K562 (cell line): Measurements from ENCODE around the gene TOR1B. TPM values are rescaled to one million over a fixed set of nuclear protein-coding genes. Genes with fewer than 3 reads are reported as not detected.

Experiments used
- ATAC-seq: fragments of 200-7000 bp; cut with Tn5 transposase; 3 replicates; pipeline ENCODE4 v1.9.1; 2020; ENCODE audit warnings: moderate library complexity
- BruUV-seq: library from RNA; stranded (reverse); fragments of 400-500 nt; replicated peaks from 2 replicates; lab custom pipeline; 2021; lab: Mats Ljungman, UMichigan
- CTCF ChIA-PET: fragments of 300-600 bp; formaldehyde crosslinking; extraction: SDS; loops from one replicate; lab custom pipeline; 2021; ENCODE audit warnings: low intra/inter-chr PET ratio; lab: Yijun Ruan, JAX
- POLR2A ChIA-PET: fragments of 300-600, 350-650 bp; sonication (Branson Sonifier 250); formaldehyde crosslinking; extraction: SDS; loops from one replicate; lab custom pipeline; 2021; ENCODE audit warnings: antibody characterized with exemption, inconsistent platforms; lab: Yijun Ruan, JAX
- DNase-seq, 4 experiments: peaks; one replicate each; pipeline versions ENCODE4 v3.0.0 to v3.0.0-alpha.2; 2011 to 2018; ENCODE audit warnings: low spot score in 3 of 4, mixed read lengths in 3 of 4; ENCODE audit errors: extremely low read depth in 1 of 4
- FAIRE-seq: peaks from 2 replicates; lab custom pipeline; 2011; peaks lifted over from hg19 to GRCh38; lab: Jason Lieb, UNC
- H2AFZ ChIP-seq: 2 replicates; pipeline ENCODE4 v1.6.0; 2011; ENCODE audit warnings: low read depth, low read length, control low read depth, inconsistent platforms
- H3K27ac ChIP-seq: fragments of 200-600 bp; 3 replicates; pipeline ENCODE4 v1.8.0; 2011; ENCODE audit warnings: low read depth, mild to moderate bottlenecking, control low read depth, inconsistent platforms, low read length, moderate library complexity, mixed read lengths; ENCODE audit errors: extremely low read depth
- H3K27me3 ChIP-seq, 2 experiments: fragments of 300-600 bp in 1 of 2; 2 replicates in 1 of 2; 3 replicates in 1 of 2; pipeline versions ENCODE4 v1.6.0 to v1.8.0; 2011; ENCODE audit warnings: inconsistent platforms in 2 of 2, low read length in 2 of 2, mild to moderate bottlenecking in 1 of 2, mixed read lengths in 1 of 2, moderate library complexity in 1 of 2; ENCODE audit not compliant: control insufficient read depth in 2 of 2, insufficient read depth in 2 of 2
- H3K36me3 ChIP-seq: fragments of 300-600 bp; 3 replicates; pipeline ENCODE4 v1.8.0; 2011; ENCODE audit warnings: mild to moderate bottlenecking, low read length, inconsistent platforms; ENCODE audit not compliant: control insufficient read depth, insufficient read depth
- H3K4me1 ChIP-seq, 2 experiments: fragments of 200-600 bp in 1 of 2; replicated peaks in 1 of 2; 2 replicates in 1 of 2; 3 replicates in 1 of 2; pipeline versions ENCODE4 v1.5.1 to v1.8.0; 2011; ENCODE audit warnings: inconsistent platforms in 2 of 2, low read length in 2 of 2, mild to moderate bottlenecking in 1 of 2, mixed read lengths in 1 of 2, moderate library complexity in 1 of 2; ENCODE audit not compliant: control insufficient read depth in 2 of 2, insufficient read depth in 2 of 2
- H3K4me2 ChIP-seq: 2 replicates; pipeline ENCODE4 v1.6.1; 2011; ENCODE audit warnings: low read length, control low read depth, inconsistent platforms, mixed read lengths; ENCODE audit not compliant: insufficient read depth
- H3K4me3 ChIP-seq: fragments of 200-600 bp; sonication (generic), shearing (Covaris generic); 2 replicates; pipeline ENCODE4 v1.5.1; 2016; ENCODE audit warnings: control low read depth, inconsistent platforms
- H3K79me2 ChIP-seq: fragments of 200-600 bp; 3 replicates; pipeline ENCODE4 v1.8.0; 2011; ENCODE audit warnings: low read length, inconsistent platforms; ENCODE audit not compliant: control insufficient read depth, insufficient read depth
- H3K9ac ChIP-seq, 2 experiments: 2 replicates each; pipeline versions ENCODE4 v1.6.0 to v1.6.1; 2011; ENCODE audit warnings: low read depth in 2 of 2, low read length in 2 of 2, control low read depth in 1 of 2, inconsistent platforms in 1 of 2, mild to moderate bottlenecking in 1 of 2, mixed read lengths in 1 of 2; ENCODE audit not compliant: insufficient read depth in 1 of 2
- H3K9me1 ChIP-seq: one replicate; pipeline ENCODE4 v1.6.0; 2011; ENCODE audit warnings: inconsistent platforms, mild to moderate bottlenecking, low read length, moderate library complexity; ENCODE audit not compliant: control insufficient read depth, insufficient read depth
- H3K9me3 ChIP-seq: replicated peaks from 2 replicates; pipeline ENCODE4 v1.5.1; 2011; ENCODE audit warnings: low read depth, low read length, inconsistent platforms; ENCODE audit not compliant: control insufficient read depth, insufficient read depth
- H4K20me1 ChIP-seq: replicated peaks from 2 replicates; pipeline ENCODE4 v1.6.1; 2011; ENCODE audit warnings: low read length, inconsistent platforms, mixed read lengths; ENCODE audit not compliant: control insufficient read depth, insufficient read depth
- NR2C1 ChIP-seq, 2 experiments: fragments of 450-650 bp; IDR thresholded peaks; 2 replicates each; pipeline ENCODE4 v1.6.1; 2017; ENCODE audit warnings: mild to moderate bottlenecking in 2 of 2, antibody characterized with exemption in 1 of 2, inconsistent platforms in 1 of 2, missing compliant biosample characterization in 1 of 2, missing genetic modification characterization in 1 of 2
- RCOR1 ChIP-seq, 2 experiments: IDR thresholded peaks; 2 replicates each; pipeline ENCODE4 v1.6.1; 2012; ENCODE audit warnings: low read depth in 2 of 2, low read length in 2 of 2, borderline replicate concordance in 1 of 2, improper control_type of control experiment in 1 of 2
- TOE1 ChIP-seq, 2 experiments: fragments of 450-650 bp in 1 of 2; sonication (generic) in 1 of 2; formaldehyde crosslinking in 1 of 2; IDR thresholded peaks; 2 replicates each; pipeline versions ENCODE4 v1.7.1 to v1.8.0; 2016 to 2022; ENCODE audit warnings: borderline replicate concordance in 2 of 2, mild to moderate bottlenecking in 2 of 2, antibody characterized with exemption in 1 of 2, inconsistent platforms in 1 of 2, low read depth in 1 of 2, missing genetic modification reagents in 1 of 2, moderate library complexity in 1 of 2
- WGBS: fragments of 100-300 bp; shearing (Covaris generic); methylation state at CpG from one replicate; pipeline ENCODE4 v1.1.6; 2016; ENCODE audit warnings: low coverage, mixed read lengths; ENCODE audit not compliant: insufficient coverage; ENCODE audit errors: missing lambda C conversion rate; 5-methylcytosine and 5-hydroxymethylcytosine counted together
- in situ Hi-C: fragments of 300-500 bp; cut with MboI; formaldehyde crosslinking; loops from 4 replicates; pipeline ENCODE4 v1.15.0; 2018; ENCODE audit warnings: inconsistent platforms, mixed read lengths
- intact Hi-C: fragments of 100-400 bp; cut with micrococcal nuclease; formaldehyde crosslinking; loops from 2 replicates; pipeline ENCODE4 v1.14.2; 2022
- polyA plus RNA-seq, 8 experiments: library from polyadenylated mRNA; depleted of rRNA in 4 of 8; stranded (reverse) in 5 of 8; unstranded in 3 of 8; fragments of >200 nt; fragmentation: Nextera tagmentation in 2 of 8; fragmentation: Illumina TruSeq in 1 of 8; extraction: Ambion mirVana in 2 of 8; extraction: Trizol in 1 of 8; gene quantifications; 2 replicates each; pipeline versions ENCODE4 v1.2.1 to v1.2.3, GENCODE V29; 2011 to 2014; ENCODE audit warnings: inconsistent platforms in 1 of 8, missing spikeins in 1 of 8
- total RNA-seq, 7 experiments: library from RNA; depleted of rRNA in 6 of 7; stranded (reverse); fragments of >200 nt in 6 of 7; fragmentation: Illumina TruSeq in 2 of 7; extraction: Trizol in 2 of 7; gene quantifications; 2 replicates each; pipeline versions ENCODE4 v1.2.1 to v1.2.3, GENCODE V29; 2011 to 2021; ENCODE audit warnings: low replicate concordance in 1 of 7

Gene TOR1B
- total and polyA plus RNA-seq, 9 of the 15 experiments (the other 6 are each of a cell fraction or from before 2014, with no cell fraction given): 4.2 to 36.5 (median 24.6) TPM

DNA sequence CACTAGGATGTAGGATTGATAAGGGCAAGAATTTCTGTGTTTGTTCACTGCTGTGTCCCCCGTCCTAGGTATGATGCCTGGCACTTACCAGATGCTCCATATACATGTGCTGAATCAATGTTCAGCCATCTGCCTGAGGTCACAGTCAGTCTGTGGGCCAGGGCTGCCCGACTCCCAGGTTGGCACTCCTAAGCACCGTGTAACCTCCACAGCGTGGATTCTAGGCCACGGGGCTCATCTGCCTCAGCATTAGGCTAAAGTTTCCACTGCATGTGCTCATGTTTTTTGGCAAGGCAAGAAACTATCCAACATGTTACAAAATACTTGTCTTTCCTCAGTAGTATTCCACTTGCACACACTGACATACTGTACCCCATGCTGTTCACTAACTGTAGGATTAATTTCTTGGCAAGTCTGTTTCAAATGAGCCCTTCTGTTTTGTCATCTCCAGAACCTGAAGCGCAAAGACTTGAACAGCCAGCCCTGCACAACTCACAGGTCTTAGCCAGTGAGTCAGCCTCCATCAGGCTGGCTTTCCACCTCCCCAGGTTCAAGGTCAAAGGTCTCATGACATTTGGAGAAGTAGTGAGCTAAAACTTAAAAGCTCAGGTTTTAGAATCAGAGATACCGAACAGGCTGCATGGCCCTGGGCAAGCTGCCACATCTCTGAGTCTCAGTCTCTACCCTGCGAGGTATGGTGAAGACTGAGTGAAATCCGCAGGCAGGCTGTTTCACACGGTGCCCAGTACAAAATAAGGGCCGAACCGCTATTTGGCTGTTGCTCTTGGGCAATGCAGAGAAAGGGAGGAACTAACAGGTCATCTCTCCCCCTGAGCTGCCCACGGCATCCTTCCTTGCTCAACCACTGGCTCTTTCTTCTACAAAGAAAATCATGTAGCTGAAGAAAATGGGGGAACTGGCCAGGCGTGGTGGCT lies 13.8 kb downstream of the TOR1B start:
- no TSS peak for BruUV-seq
- Histone ChIP-seq H3K4me2 (no peak overlapping the region), H3K4me1 (peaks cover 4 to 13% of the 10 kb centered on the region in 2 experiments; a peak in 3 of 5 replicates), H3K9me1 (no peaks in the 10 kb centered on the region), H3K27ac (no peak overlapping the region), H3K27me3 (no peaks in the 10 kb centered on the region), H3K4me3 (no peak overlapping the region), H4K20me1 (peaks cover 8% of the 10 kb centered on the region), H3K9me3 (no peaks in the 10 kb centered on the region), H3K36me3 (peaks cover 85% of the 10 kb centered on the region), H2AFZ (no peak overlapping the region), H3K79me2 (peaks cover 6% of the 10 kb centered on the region; the same call in 2 of the 3 replicates), H3K9ac (peak overlapping the region in 1 of 2 experiments; percentile 66; a peak in 1 of 4 replicates)
- intact Hi-C loops: no loop called here
- ChIA-PET POLR2A (interaction anchor here (0.8 to 1.2 kb wide), 3 partner anchors 9 to 43 kb away, joined by 4 to 6 read pairs (median 4); no protein-coding TSS in a partner anchor), CTCF (interaction anchor here (0.6 kb wide), 1 partner anchor 147 kb away, joined by 3 read pairs; no protein-coding TSS in a partner anchor)
- in situ Hi-C loops: no loop called here
- DNase-seq: no peak
- TF ChIP-seq RCOR1 (IDR thresholded peaks at IDR 0.05; ENCODE audit: borderline replicate concordance in 1 of 2, low read depth in 2 of 2, low read length in 2 of 2) (no peak), TOE1 (IDR thresholded peaks at IDR 0.05; ENCODE audit: borderline replicate concordance) (no peak), TOE1 (CRISPR knock-in tag; IDR thresholded peaks at IDR 0.05; ENCODE audit: borderline replicate concordance, low read depth) (0 out of 2 replicates have a peak, but pooled peaks have one; percentile 37), NR2C1 (IDR thresholded peaks at IDR 0.05) (no peak), NR2C1 (tag; IDR thresholded peaks at IDR 0.05) (0 out of 2 replicates have a peak, but pooled peaks have one; percentile 9)
- FAIRE-seq: no peak
- ATAC-seq: no peak
- 91% methylated on average over 14 of the region's 14 CpGs for WGBS
